DOHH2 (cell line): ENCODE data around the gene TNFRSF19.

Experiments used
- H3F3A ChIP-seq: fragments of 200-600 bp; sonication (generic), shearing (Covaris generic); 2 replicates; pipeline ENCODE4 v1.6.0; 2016; ENCODE audit warnings: antibody characterized with exemption, mild to moderate bottlenecking; ENCODE audit not compliant: control insufficient read depth, insufficient read depth
- H3K27ac ChIP-seq: fragments of 200-600 bp; sonication (generic); 2 replicates; pipeline ENCODE4 v1.5.1; 2014; ENCODE audit warnings: low read depth, mild to moderate bottlenecking, low read length, moderate library complexity
- H3K27me3 ChIP-seq: fragments of 200-600 bp; sonication (generic); 2 replicates; pipeline ENCODE4 v1.6.1; 2014; ENCODE audit warnings: mild to moderate bottlenecking, low read length, mixed read lengths; ENCODE audit not compliant: control insufficient read depth
- H3K36me3 ChIP-seq: fragments of 200-600 bp; sonication (generic); 2 replicates; pipeline ENCODE4 v1.6.1; 2014; ENCODE audit warnings: mild to moderate bottlenecking, low read length, moderate library complexity, mixed read lengths; ENCODE audit not compliant: control insufficient read depth
- H3K4me1 ChIP-seq: fragments of 200-600 bp; sonication (generic); 2 replicates; pipeline ENCODE4 v1.6.1; 2014; ENCODE audit warnings: mild to moderate bottlenecking, low read length, mixed read lengths; ENCODE audit not compliant: control insufficient read depth
- H3K4me2 ChIP-seq: fragments of 200-600 bp; sonication (generic); 2 replicates; pipeline ENCODE4 v1.6.0; 2014; ENCODE audit warnings: mild to moderate bottlenecking, low read length, moderate library complexity
- H3K4me3 ChIP-seq: fragments of 200-600 bp; sonication (generic); 2 replicates; pipeline ENCODE4 v1.5.1; 2014; ENCODE audit warnings: mild to moderate bottlenecking, low read length, mixed read lengths
- H3K79me2 ChIP-seq: fragments of 200-600 bp; sonication (generic); 2 replicates; pipeline ENCODE4 v1.6.1; 2014; ENCODE audit warnings: mild to moderate bottlenecking, low read length, mixed read lengths; ENCODE audit not compliant: control insufficient read depth
- H3K9me2 ChIP-seq: fragments of 200-600 bp; sonication (generic); replicated peaks from 2 replicates; pipeline ENCODE4 v1.6.1; 2014; ENCODE audit warnings: mild to moderate bottlenecking, low read length, mixed read lengths; ENCODE audit not compliant: control insufficient read depth
- H3K9me3 ChIP-seq: fragments of 200-600 bp; sonication (generic); 2 replicates; pipeline ENCODE4 v1.6.1; 2014; ENCODE audit warnings: antibody characterized with exemption, low read length, mixed read lengths; ENCODE audit not compliant: control insufficient read depth, insufficient read depth
- H4K20me1 ChIP-seq: fragments of 200-600 bp; sonication (generic); 2 replicates; pipeline ENCODE4 v1.6.0; 2014; ENCODE audit warnings: low read depth, mild to moderate bottlenecking, antibody characterized with exemption, low read length, moderate library complexity; ENCODE audit not compliant: control insufficient read depth, insufficient read depth
- EZH2phosphoT487 ChIP-seq: fragments of 200-600 bp; sonication (generic); IDR thresholded peaks from 2 replicates; pipeline ENCODE4 v1.6.1; 2017; ENCODE audit warnings: borderline replicate concordance, mild to moderate bottlenecking, antibody characterized with exemption, low read length, moderate library complexity, mixed read lengths
- TF ChIP-seq, protein P1 (sequence below): fragments of 200-600 bp; sonication (generic); IDR thresholded peaks from one replicate; pipeline ENCODE4 v1.5.1; 2014; ENCODE audit warnings: antibody characterized with exemption, mild to moderate bottlenecking, low read depth, low read length; ENCODE audit not compliant: poor library complexity, severe bottlenecking

Gene TNFRSF19

GRCh38 chr13:23699271-23699670, 129.1 kb downstream of the TNFRSF19 start:
- Histone ChIP-seq H3K9me3 (no peaks in the 10 kb centered on the region), H4K20me1 (no peaks in the 10 kb centered on the region), H3F3A (no peaks in the 10 kb centered on the region), H3K4me2 (no peak overlapping the region), H3K27me3 (no peaks in the 10 kb centered on the region), H3K36me3 (no peaks in the 10 kb centered on the region), H3K27ac (no peak overlapping the region), H3K9me2 (no peaks in the 10 kb centered on the region), H3K79me2 (no peaks in the 10 kb centered on the region), H3K4me3 (no peak overlapping the region), H3K4me1 (no peaks in the 10 kb centered on the region)
- TF ChIP-seq EZH2phosphoT487 = no peak
- TF ChIP-seq, protein P1, sequence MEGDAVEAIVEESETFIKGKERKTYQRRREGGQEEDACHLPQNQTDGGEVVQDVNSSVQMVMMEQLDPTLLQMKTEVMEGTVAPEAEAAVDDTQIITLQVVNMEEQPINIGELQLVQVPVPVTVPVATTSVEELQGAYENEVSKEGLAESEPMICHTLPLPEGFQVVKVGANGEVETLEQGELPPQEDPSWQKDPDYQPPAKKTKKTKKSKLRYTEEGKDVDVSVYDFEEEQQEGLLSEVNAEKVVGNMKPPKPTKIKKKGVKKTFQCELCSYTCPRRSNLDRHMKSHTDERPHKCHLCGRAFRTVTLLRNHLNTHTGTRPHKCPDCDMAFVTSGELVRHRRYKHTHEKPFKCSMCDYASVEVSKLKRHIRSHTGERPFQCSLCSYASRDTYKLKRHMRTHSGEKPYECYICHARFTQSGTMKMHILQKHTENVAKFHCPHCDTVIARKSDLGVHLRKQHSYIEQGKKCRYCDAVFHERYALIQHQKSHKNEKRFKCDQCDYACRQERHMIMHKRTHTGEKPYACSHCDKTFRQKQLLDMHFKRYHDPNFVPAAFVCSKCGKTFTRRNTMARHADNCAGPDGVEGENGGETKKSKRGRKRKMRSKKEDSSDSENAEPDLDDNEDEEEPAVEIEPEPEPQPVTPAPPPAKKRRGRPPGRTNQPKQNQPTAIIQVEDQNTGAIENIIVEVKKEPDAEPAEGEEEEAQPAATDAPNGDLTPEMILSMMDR = no peak

DNA sequence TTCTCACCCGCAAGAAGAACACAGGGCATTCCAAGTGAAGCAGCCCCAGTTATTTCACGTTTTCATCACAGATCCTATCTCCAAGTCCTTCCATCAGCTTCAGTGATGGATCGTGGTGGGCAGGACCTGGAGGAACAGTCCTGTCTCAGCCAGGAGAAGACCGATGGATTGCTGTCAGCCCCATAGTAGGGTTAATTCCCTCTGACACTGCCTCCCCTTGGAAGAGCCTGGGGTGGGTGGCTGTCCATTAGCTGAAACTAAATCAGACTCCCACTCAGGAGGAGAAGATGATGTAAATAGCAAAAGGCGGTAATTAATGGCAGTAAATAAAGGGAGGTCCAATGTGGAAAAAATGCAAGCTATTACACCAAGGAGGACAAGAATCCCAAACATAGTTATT, 131.0 kb downstream of the TNFRSF19 start:
- no peak overlapping the region for H3K27ac ChIP-seq
- H3K4me1 ChIP-seq = no peaks in the 10 kb centered on the region
- no peaks in the 10 kb centered on the region for H3K79me2 ChIP-seq
- H3K36me3 ChIP-seq = no peaks in the 10 kb centered on the region
- H3F3A ChIP-seq = no peaks in the 10 kb centered on the region
- no peaks in the 10 kb centered on the region for H3K9me2 ChIP-seq
- no peaks in the 10 kb centered on the region for H3K9me3 ChIP-seq
- H3K4me3 ChIP-seq = no peak overlapping the region
- H3K27me3 ChIP-seq = no peaks in the 10 kb centered on the region
- no peak overlapping the region for H3K4me2 ChIP-seq
- H4K20me1 ChIP-seq = no peaks in the 10 kb centered on the region
- no peak for TF ChIP-seq EZH2phosphoT487
- TF ChIP-seq, protein P1 = no peak

GRCh38 chr13:23701636-23702035, 131.4 kb downstream of the TNFRSF19 start:
- H3K9me2 ChIP-seq = no peaks in the 10 kb centered on the region
- no peak overlapping the region for H3K4me3 ChIP-seq

More at GRCh38 chr13:23701636-23702035, 131.4 kb downstream of the TNFRSF19 start:
- no peak overlapping the region for H3K27ac ChIP-seq
- H3K36me3 ChIP-seq = no peaks in the 10 kb centered on the region
- H3F3A ChIP-seq = no peaks in the 10 kb centered on the region
- no peaks in the 10 kb centered on the region for H3K79me2 ChIP-seq
- H3K4me1 ChIP-seq = no peaks in the 10 kb centered on the region
- H3K27me3 ChIP-seq = no peaks in the 10 kb centered on the region
- no peak for TF ChIP-seq EZH2phosphoT487
- TF ChIP-seq, protein P1 = no peak
- no peaks in the 10 kb centered on the region for H4K20me1 ChIP-seq
- no peak overlapping the region for H3K4me2 ChIP-seq
- no peaks in the 10 kb centered on the region for H3K9me3 ChIP-seq
